ENCODE measurements around the gene PSMC2.

- no peak for TF ChIP-seq CTCF (conservative IDR thresholded peaks at IDR 0.05; ENCODE audit: low read depth in 2 of 2)
- TF ChIP-seq ETS1 (IDR thresholded peaks at IDR 0.05), result no peak
- no peak for TF ChIP-seq POLR2AphosphoS5 (IDR thresholded peaks at IDR 0.05; ENCODE audit: low read depth)
- TF ChIP-seq JUNB (IDR thresholded peaks at IDR 0.05; ENCODE audit: unreplicated experiment), result no peak
- no peak for TF ChIP-seq EZH2 (IDR thresholded peaks at IDR 0.05; ENCODE audit: low read depth, unreplicated experiment)
Measured at GRCh38 chr7:103381280-103382031, 34.0 kb downstream of the PSMC2 start.

Measured in GM23338 (cell line).